ENCODE data around the gene EIF3B.
A peak's percentile ranks its signal among the peaks of the same experiment; 100 is the strongest.
"Not testable (repeated sequence)": the region's sequence is repeated elsewhere in the genome, so short reads cannot be mapped to it uniquely, and the experiment has no call there.

Gene EIF3B

GRCh38 chr7:2379161-2379560 lies 24.5 kb downstream of the EIF3B start:
- no peak for DNase-seq

- no peak for DNase-seq
These were observed 25.3 kb downstream of the EIF3B start for GRCh38 chr7:2379821-2380450.

GRCh38 chr7:2380461-2380860 lies 25.8 kb downstream of the EIF3B start:
- DNase-seq, result no peak

- DNase-seq, result no peak
These were observed 26.6 kb downstream of the EIF3B start for GRCh38 chr7:2381227-2381626.

- DNase-seq, result no peak
These were observed 27.4 kb downstream of the EIF3B start for GRCh38 chr7:2381881-2382509.

- no peak for DNase-seq
These were observed 29.1 kb downstream of the EIF3B start for GRCh38 chr7:2383543-2384274.

- DNase-seq, result no peak
These were observed 30.0 kb downstream of the EIF3B start for GRCh38 chr7:2384354-2385243.

GRCh38 chr7:2386122-2386521 lies 31.5 kb downstream of the EIF3B start:
- not testable (repeated sequence) for DNase-seq

GRCh38 chr7:2386964-2387669 lies 32.5 kb downstream of the EIF3B start:
- DNase-seq, result no peak

GRCh38 chr7:2387897-2388636 lies 33.4 kb downstream of the EIF3B start:
- no peak for DNase-seq

GRCh38 chr7:2388637-2388954 lies 34.0 kb downstream of the EIF3B start:
- DNase-seq, result no peak

GRCh38 chr7:2390020-2390816 lies 35.6 kb downstream of the EIF3B start:
- not testable (repeated sequence) for DNase-seq

GRCh38 chr7:2393706-2394105 lies 39.1 kb downstream of the EIF3B start:
- DNase-seq, result no peak

- DNase-seq, result no peak
These were observed 40.0 kb downstream of the EIF3B start for GRCh38 chr7:2394566-2395082.

- DNase-seq, result no peak
These were observed 43.9 kb downstream of the EIF3B start for GRCh38 chr7:2398506-2398905.

GRCh38 chr7:2399848-2400587 lies 45.4 kb downstream of the EIF3B start:
- no peak for DNase-seq

GRCh38 chr7:2402687-2403013 lies 48.0 kb downstream of the EIF3B start:
- DNase-seq, result no peak

GRCh38 chr7:2403014-2403717 lies 48.5 kb downstream of the EIF3B start, which contains the start of gene CHST12:
TSS of gene CHST12 (plus strand) at chr7:2403611. CDS start at chr7:2432640, 29,029 bp downstream.
- peak; percentile 89 to 94 (median 92) for DNase-seq
